K562 (cell line): Measurements from ENCODE around the gene LRMDA. TPM values are rescaled to one million over a fixed set of nuclear protein-coding genes. Genes with fewer than 3 reads are reported as not detected.

Source experiments
- ATAC-seq: fragments of 200-7000 bp; cut with Tn5 transposase; 3 replicates; pipeline ENCODE4 v1.9.1; 2020; ENCODE audit warnings: moderate library complexity
- BruUV-seq: library from RNA; stranded (reverse); fragments of 400-500 nt; replicated peaks from 2 replicates; lab custom pipeline; 2021; lab: Mats Ljungman, UMichigan
- CTCF ChIA-PET: fragments of 300-600 bp; formaldehyde crosslinking; extraction: SDS; loops from one replicate; lab custom pipeline; 2021; ENCODE audit warnings: low intra/inter-chr PET ratio; lab: Yijun Ruan, JAX
- POLR2A ChIA-PET: fragments of 300-600, 350-650 bp; sonication (Branson Sonifier 250); formaldehyde crosslinking; extraction: SDS; loops from one replicate; lab custom pipeline; 2021; ENCODE audit warnings: antibody characterized with exemption, inconsistent platforms; lab: Yijun Ruan, JAX
- DNase-seq, 4 experiments: peaks; one replicate each; pipeline versions ENCODE4 v3.0.0 to v3.0.0-alpha.2; 2011 to 2018; ENCODE audit warnings: low spot score in 3 of 4, mixed read lengths in 3 of 4; ENCODE audit errors: extremely low read depth in 1 of 4
- FAIRE-seq: peaks from 2 replicates; lab custom pipeline; 2011; peaks lifted over from hg19 to GRCh38; lab: Jason Lieb, UNC
- H2AFZ ChIP-seq: 2 replicates; pipeline ENCODE4 v1.6.0; 2011; ENCODE audit warnings: low read depth, low read length, control low read depth, inconsistent platforms
- H3K27ac ChIP-seq: fragments of 200-600 bp; 3 replicates; pipeline ENCODE4 v1.8.0; 2011; ENCODE audit warnings: low read depth, mild to moderate bottlenecking, control low read depth, inconsistent platforms, low read length, moderate library complexity, mixed read lengths; ENCODE audit errors: extremely low read depth
- H3K27me3 ChIP-seq, 2 experiments: fragments of 300-600 bp in 1 of 2; 2 replicates in 1 of 2; 3 replicates in 1 of 2; pipeline versions ENCODE4 v1.6.0 to v1.8.0; 2011; ENCODE audit warnings: inconsistent platforms in 2 of 2, low read length in 2 of 2, mild to moderate bottlenecking in 1 of 2, mixed read lengths in 1 of 2, moderate library complexity in 1 of 2; ENCODE audit not compliant: control insufficient read depth in 2 of 2, insufficient read depth in 2 of 2
- H3K36me3 ChIP-seq: fragments of 300-600 bp; 3 replicates; pipeline ENCODE4 v1.8.0; 2011; ENCODE audit warnings: mild to moderate bottlenecking, low read length, inconsistent platforms; ENCODE audit not compliant: control insufficient read depth, insufficient read depth
- H3K4me1 ChIP-seq, 2 experiments: fragments of 200-600 bp in 1 of 2; replicated peaks in 1 of 2; 2 replicates in 1 of 2; 3 replicates in 1 of 2; pipeline versions ENCODE4 v1.5.1 to v1.8.0; 2011; ENCODE audit warnings: inconsistent platforms in 2 of 2, low read length in 2 of 2, mild to moderate bottlenecking in 1 of 2, mixed read lengths in 1 of 2, moderate library complexity in 1 of 2; ENCODE audit not compliant: control insufficient read depth in 2 of 2, insufficient read depth in 2 of 2
- H3K4me2 ChIP-seq: 2 replicates; pipeline ENCODE4 v1.6.1; 2011; ENCODE audit warnings: low read length, control low read depth, inconsistent platforms, mixed read lengths; ENCODE audit not compliant: insufficient read depth
- H3K4me3 ChIP-seq: fragments of 200-600 bp; sonication (generic), shearing (Covaris generic); 2 replicates; pipeline ENCODE4 v1.5.1; 2016; ENCODE audit warnings: control low read depth, inconsistent platforms
- H3K79me2 ChIP-seq: fragments of 200-600 bp; 3 replicates; pipeline ENCODE4 v1.8.0; 2011; ENCODE audit warnings: low read length, inconsistent platforms; ENCODE audit not compliant: control insufficient read depth, insufficient read depth
- H3K9ac ChIP-seq, 2 experiments: 2 replicates each; pipeline versions ENCODE4 v1.6.0 to v1.6.1; 2011; ENCODE audit warnings: low read depth in 2 of 2, low read length in 2 of 2, control low read depth in 1 of 2, inconsistent platforms in 1 of 2, mild to moderate bottlenecking in 1 of 2, mixed read lengths in 1 of 2; ENCODE audit not compliant: insufficient read depth in 1 of 2
- H3K9me1 ChIP-seq: one replicate; pipeline ENCODE4 v1.6.0; 2011; ENCODE audit warnings: inconsistent platforms, mild to moderate bottlenecking, low read length, moderate library complexity; ENCODE audit not compliant: control insufficient read depth, insufficient read depth
- H3K9me3 ChIP-seq: replicated peaks from 2 replicates; pipeline ENCODE4 v1.5.1; 2011; ENCODE audit warnings: low read depth, low read length, inconsistent platforms; ENCODE audit not compliant: control insufficient read depth, insufficient read depth
- H4K20me1 ChIP-seq: replicated peaks from 2 replicates; pipeline ENCODE4 v1.6.1; 2011; ENCODE audit warnings: low read length, inconsistent platforms, mixed read lengths; ENCODE audit not compliant: control insufficient read depth, insufficient read depth
- C11orf30 ChIP-seq: fragments of 450-650 bp; IDR thresholded peaks from 2 replicates; pipeline ENCODE4 v1.6.1; 2016; ENCODE audit warnings: low read depth, mild to moderate bottlenecking
- MAFF ChIP-seq: IDR thresholded peaks from 2 replicates; pipeline ENCODE4 v1.6.1; 2012; ENCODE audit warnings: low read length, improper control_type of control experiment
- POLR2AphosphoS2 ChIP-seq: IDR thresholded peaks from 2 replicates; pipeline ENCODE4 v1.6.1; 2012; ENCODE audit warnings: low read length, improper control_type of control experiment
- REST ChIP-seq, 2 experiments: fragments of 450-650 bp; formaldehyde crosslinking in 1 of 2; IDR thresholded peaks; 2 replicates each; pipeline versions ENCODE4 v1.4.0 to v1.6.1; 2014 to 2020; ENCODE audit warnings: mild to moderate bottlenecking in 2 of 2, borderline replicate concordance in 1 of 2, low read depth in 1 of 2
- ZNF316 ChIP-seq: fragments of 450-650 bp; IDR thresholded peaks from 2 replicates; pipeline ENCODE4 v1.6.1; 2016
- ZNF668 ChIP-seq: fragments of 250-450 bp; sonication (Bioruptor Pico); IDR thresholded peaks from 2 replicates; pipeline ENCODE4 v1.8.0; 2022; ENCODE audit warnings: mild to moderate bottlenecking, inconsistent platforms
- WGBS: fragments of 100-300 bp; shearing (Covaris generic); methylation state at CpG from one replicate; pipeline ENCODE4 v1.1.6; 2016; ENCODE audit warnings: low coverage, mixed read lengths; ENCODE audit not compliant: insufficient coverage; ENCODE audit errors: missing lambda C conversion rate; 5-methylcytosine and 5-hydroxymethylcytosine counted together
- in situ Hi-C: fragments of 300-500 bp; cut with MboI; formaldehyde crosslinking; loops from 4 replicates; pipeline ENCODE4 v1.15.0; 2018; ENCODE audit warnings: inconsistent platforms, mixed read lengths
- intact Hi-C: fragments of 100-400 bp; cut with micrococcal nuclease; formaldehyde crosslinking; loops from 2 replicates; pipeline ENCODE4 v1.14.2; 2022
- polyA plus RNA-seq, 8 experiments: library from polyadenylated mRNA; depleted of rRNA in 4 of 8; stranded (reverse) in 5 of 8; unstranded in 3 of 8; fragments of >200 nt; fragmentation: Nextera tagmentation in 2 of 8; fragmentation: Illumina TruSeq in 1 of 8; extraction: Ambion mirVana in 2 of 8; extraction: Trizol in 1 of 8; gene quantifications; 2 replicates each; pipeline versions ENCODE4 v1.2.1 to v1.2.3, GENCODE V29; 2011 to 2014; ENCODE audit warnings: inconsistent platforms in 1 of 8, missing spikeins in 1 of 8
- total RNA-seq, 7 experiments: library from RNA; depleted of rRNA in 6 of 7; stranded (reverse); fragments of >200 nt in 6 of 7; fragmentation: Illumina TruSeq in 2 of 7; extraction: Trizol in 2 of 7; gene quantifications; 2 replicates each; pipeline versions ENCODE4 v1.2.1 to v1.2.3, GENCODE V29; 2011 to 2021; ENCODE audit warnings: low replicate concordance in 1 of 7

LRMDA gene
- total and polyA plus RNA-seq, 9 of the 15 experiments (the other 6 are each of a cell fraction or from before 2014, with no cell fraction given): 0.25 TPM; not detected in 8

- Histone ChIP-seq H3K9me3 (no peaks in the 10 kb centered on the region), H3K4me3 (no peak overlapping the region), H3K9me1 (no peaks in the 10 kb centered on the region), H3K4me2 (no peak overlapping the region), H3K27ac (no peak overlapping the region), H3K4me1 (no peaks in the 10 kb centered on the region), H4K20me1 (no peaks in the 10 kb centered on the region), H3K9ac (no peak overlapping the region), H3K27me3 (no peaks in the 10 kb centered on the region), H2AFZ (no peak overlapping the region), H3K79me2 (no peaks in the 10 kb centered on the region), H3K36me3 (no peaks in the 10 kb centered on the region)
- BruUV-seq: no TSS peak
- POLR2A ChIA-PET: no interaction called here
- no peak for TF ChIP-seq ZNF668
- TF ChIP-seq POLR2AphosphoS2: no peak
- ATAC-seq (no peak), FAIRE-seq (no peak), DNase-seq (no peak)
- in situ Hi-C loops (no loop called here), intact Hi-C loops (no loop called here)
- CTCF ChIA-PET: no interaction called here
- WGBS: 1% methylated on average over 5 of the region's 5 CpGs
These were observed 504.4 kb downstream of the LRMDA start for GRCh38 chr10:75935650-75936400.

- Histone ChIP-seq H4K20me1 (no peaks in the 10 kb centered on the region), H3K4me1 (no peaks in the 10 kb centered on the region), H3K79me2 (no peaks in the 10 kb centered on the region), H2AFZ (no peak overlapping the region), H3K27me3 (no peaks in the 10 kb centered on the region), H3K36me3 (no peaks in the 10 kb centered on the region), H3K9ac (no peak overlapping the region), H3K4me2 (no peak overlapping the region), H3K9me1 (no peaks in the 10 kb centered on the region), H3K27ac (no peak overlapping the region), H3K4me3 (no peak overlapping the region), H3K9me3 (no peaks in the 10 kb centered on the region)
- FAIRE-seq (no peak), DNase-seq (no peak), ATAC-seq (no peak)
- POLR2A ChIA-PET: interaction anchor here (0.7 kb wide), 1 partner anchor 90 kb away, joined by 3 read pairs; no protein-coding TSS in a partner anchor
- BruUV-seq: no TSS peak
- in situ Hi-C loops (no loop called here), intact Hi-C loops (no loop called here)
- CTCF ChIA-PET: no interaction called here
- peak; percentile 34; the same call in 1 of the 2 replicates for TF ChIP-seq MAFF
- peak; percentile 57; the same call in 1 of the 2 replicates for TF ChIP-seq ZNF316
- no peak for TF ChIP-seq REST (IDR thresholded peaks at IDR 0.05; ENCODE audit: borderline replicate concordance)
- TF ChIP-seq REST (CRISPR knock-in tag; IDR thresholded peaks at IDR 0.05; ENCODE audit: low read depth): no peak
- TF ChIP-seq C11orf30: peak; percentile 30; the same call in 1 of the 2 replicates
- WGBS: 0% methylated on average over 2 of the region's 2 CpGs
These were observed 505.4 kb downstream of the LRMDA start for GRCh38 chr10:75936841-75937240.
